Testis (tissue), 2 donors: Measurements from ENCODE around the gene PIEZO2.

ENCODE experiments used
- POLR2A ChIP-seq: fragments of 450-650 bp; IDR thresholded peaks from one replicate; pipeline ENCODE4 v1.6.1; 2017; ENCODE audit warnings: antibody characterized with exemption, mild to moderate bottlenecking, moderate library complexity
- TF ChIP-seq, protein P1 (sequence below), 3 experiments: fragments of 450-650 bp in 2 of 3; fragments of 200-600 bp in 1 of 3; sonication (generic) in 1 of 3; IDR thresholded peaks; one replicate each; pipeline ENCODE4 v1.5.1; 2016 to 2019; ENCODE audit warnings: antibody characterized with exemption in 3 of 3, mild to moderate bottlenecking in 2 of 3, moderate library complexity in 1 of 3

DNA sequence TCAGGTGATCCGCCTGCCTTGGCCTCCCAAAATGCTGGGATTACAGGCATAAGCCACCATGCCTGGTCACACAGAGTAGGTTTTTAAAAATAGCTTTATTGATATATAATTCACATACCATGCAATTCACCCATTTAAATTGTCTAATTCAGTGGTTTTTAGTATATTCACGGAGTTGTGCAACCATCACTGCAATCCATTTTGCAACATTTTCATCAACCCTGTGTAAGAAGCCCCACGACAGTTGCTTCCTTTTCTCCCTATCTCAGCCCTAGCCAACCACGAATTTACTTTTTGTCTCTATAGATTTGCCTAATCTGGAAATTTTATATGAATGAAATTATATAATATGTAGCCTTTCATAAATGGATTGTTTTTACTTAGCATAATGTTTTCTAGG lies 357.2 kb downstream of the PIEZO2 start:
- TF ChIP-seq, protein P1, sequence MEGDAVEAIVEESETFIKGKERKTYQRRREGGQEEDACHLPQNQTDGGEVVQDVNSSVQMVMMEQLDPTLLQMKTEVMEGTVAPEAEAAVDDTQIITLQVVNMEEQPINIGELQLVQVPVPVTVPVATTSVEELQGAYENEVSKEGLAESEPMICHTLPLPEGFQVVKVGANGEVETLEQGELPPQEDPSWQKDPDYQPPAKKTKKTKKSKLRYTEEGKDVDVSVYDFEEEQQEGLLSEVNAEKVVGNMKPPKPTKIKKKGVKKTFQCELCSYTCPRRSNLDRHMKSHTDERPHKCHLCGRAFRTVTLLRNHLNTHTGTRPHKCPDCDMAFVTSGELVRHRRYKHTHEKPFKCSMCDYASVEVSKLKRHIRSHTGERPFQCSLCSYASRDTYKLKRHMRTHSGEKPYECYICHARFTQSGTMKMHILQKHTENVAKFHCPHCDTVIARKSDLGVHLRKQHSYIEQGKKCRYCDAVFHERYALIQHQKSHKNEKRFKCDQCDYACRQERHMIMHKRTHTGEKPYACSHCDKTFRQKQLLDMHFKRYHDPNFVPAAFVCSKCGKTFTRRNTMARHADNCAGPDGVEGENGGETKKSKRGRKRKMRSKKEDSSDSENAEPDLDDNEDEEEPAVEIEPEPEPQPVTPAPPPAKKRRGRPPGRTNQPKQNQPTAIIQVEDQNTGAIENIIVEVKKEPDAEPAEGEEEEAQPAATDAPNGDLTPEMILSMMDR (IDR thresholded peaks at IDR 0.05), result no peak
- no peak for TF ChIP-seq POLR2A
